GM21447 (cell line): ENCODE measurements around the gene ANAPC2.
"Not testable (repeated sequence)": the region's sequence is repeated elsewhere in the genome, so short reads cannot be mapped to it uniquely, and the experiment has no call there.

ENCODE experiments used
- ATAC-seq: cut with Tn5 transposase; IDR thresholded peaks from one replicate; pipeline ENCODE4 v1.9.1; 2021; ENCODE audit not compliant: unreplicated experiment

Gene ANAPC2

GRCh38 chr9:137148242-137148641 is 40.1 kb downstream of the ANAPC2 start:
- ATAC-seq, result no peak

DNA sequence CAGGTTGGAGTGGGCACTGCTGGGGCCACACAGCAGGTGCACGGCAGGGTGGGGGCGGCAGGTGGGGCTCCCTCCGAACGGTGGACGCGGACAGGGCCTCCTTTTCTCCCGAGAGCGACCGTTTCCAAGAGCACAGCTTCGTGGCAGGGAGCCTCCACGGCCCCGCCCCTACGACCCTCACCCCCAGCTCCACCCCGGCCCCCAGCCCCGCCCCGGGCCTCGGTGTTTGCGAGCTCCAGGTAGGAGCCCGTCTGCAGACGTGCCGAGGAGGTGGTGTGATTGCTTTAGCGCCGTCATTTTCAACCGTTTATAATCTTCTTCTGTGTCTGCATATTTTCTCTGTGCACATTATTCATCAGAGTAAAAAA is 40.6 kb downstream of the ANAPC2 start:
- no peak for ATAC-seq

DNA sequence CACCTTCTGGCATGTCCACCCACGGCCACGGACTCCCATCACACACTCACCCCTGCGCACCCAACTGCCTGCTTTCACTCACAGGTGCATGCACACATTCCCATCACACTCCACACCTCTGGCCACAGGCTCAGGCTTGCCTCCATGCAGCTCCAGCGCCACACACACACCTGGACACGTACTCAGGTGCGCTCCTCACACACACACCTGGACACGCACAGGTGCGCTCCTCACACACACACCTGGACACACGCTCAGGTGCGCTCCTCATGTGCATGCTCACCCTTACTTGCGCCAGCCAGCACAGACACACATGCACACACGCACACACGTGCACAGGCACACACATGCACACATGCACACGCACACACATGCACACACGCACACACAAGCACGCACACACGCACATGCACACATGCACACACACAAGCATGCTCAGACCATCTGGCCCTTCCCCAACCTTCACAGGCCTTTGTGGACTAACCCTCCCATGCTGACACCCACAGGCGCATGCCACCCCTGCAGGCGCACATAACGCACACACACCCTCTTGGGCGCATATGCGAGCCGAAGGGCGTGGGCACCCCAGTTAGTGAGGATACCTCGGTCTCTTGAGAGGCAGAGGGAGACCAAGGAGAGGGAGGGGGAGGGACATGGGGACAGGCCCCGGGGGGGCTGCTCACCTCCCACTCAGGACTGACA is 41.1 kb downstream of the ANAPC2 start:
- no peak for ATAC-seq

- no peak for ATAC-seq
Measured at GRCh38 chr9:137146527-137146918, 41.8 kb downstream of the ANAPC2 start.

- no peak for ATAC-seq
Measured at GRCh38 chr9:137145731-137146526, 42.4 kb downstream of the ANAPC2 start.

GRCh38 chr9:137143459-137143858 is 44.9 kb downstream of the ANAPC2 start:
- ATAC-seq, result no peak

DNA sequence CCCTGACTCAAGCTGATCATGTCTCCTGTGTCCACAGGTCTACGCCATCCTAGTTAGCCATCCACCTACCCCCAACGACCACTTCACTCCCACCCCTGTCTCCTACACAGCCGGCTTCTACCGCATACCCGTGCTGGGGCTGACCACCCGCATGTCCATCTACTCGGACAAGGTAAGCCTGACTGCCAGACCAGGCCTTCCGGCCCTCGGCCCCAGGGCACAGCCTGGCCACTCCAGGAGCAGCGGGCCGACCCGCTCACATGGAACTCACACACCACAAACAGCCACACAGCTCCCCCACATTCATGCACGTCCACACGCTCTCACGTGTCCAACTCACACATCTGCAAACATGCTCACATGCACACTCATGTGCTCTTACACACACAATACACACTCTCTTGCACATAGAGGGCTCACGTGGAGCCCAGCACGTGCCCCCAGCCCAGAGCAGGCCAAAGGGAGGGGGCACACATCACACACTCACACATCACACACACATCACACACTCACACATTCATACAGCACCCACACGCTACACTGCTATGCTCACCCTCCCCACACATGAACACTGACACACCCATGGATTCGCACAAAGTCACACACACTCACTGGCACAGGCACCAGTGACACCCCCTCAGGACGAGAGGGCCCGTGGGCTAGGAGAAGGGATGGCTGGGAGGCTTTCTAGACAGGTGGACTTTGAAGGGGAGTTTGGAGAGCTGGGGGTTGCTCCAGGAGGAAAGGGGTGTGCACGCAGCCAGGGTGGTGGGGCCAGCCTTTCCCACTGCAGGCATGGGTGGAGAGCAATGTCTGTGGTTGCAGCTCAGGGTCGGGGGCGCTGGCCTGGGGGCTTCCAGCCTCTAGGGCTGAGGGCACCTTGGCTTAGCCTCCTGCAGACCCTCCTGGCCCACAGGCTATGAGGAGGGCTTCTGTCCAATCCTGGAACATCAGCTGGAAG is 46.1 kb downstream of the ANAPC2 start:
- ATAC-seq, result no peak

- ATAC-seq, result no peak
Measured at GRCh38 chr9:137141050-137141810, 47.1 kb downstream of the ANAPC2 start.

DNA sequence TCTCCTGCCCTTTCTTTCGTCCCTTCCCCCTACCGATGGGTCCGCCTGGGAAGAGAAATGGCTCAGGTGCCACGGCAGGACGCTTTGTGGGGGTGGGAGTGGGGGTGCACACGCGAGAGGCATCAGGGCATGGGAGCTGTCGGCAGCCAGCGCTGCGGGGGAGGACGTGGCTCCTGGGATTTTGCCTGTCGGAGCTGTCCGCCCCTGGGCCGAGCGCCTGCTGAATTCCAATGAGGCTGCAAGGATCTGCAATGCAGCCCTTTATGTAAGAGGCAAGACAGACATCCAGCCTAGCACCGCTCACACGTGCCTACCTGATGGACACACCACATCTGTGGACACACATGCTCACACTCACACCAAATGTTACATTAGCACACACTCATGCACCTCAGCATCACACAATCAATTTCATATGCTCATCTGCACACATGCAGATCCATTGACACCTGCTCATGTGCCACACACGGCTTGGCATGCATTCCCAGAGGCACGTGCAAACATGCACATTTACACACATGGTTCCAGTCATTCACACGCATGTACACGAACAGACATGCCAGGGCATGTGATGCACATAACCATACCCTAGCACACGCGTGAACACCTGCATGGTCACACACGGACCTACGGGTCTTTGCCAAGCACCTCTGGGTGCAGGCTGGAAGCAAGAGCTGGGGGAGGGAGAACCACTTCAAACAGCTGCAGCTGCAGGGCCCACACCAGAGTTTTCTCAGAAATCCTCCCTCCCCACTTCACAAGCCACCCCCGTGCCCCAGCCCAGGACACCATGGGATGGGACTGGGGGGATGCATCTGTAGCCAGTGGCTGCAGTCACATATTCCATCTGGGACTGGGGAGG is 48.0 kb downstream of the ANAPC2 start:
- ATAC-seq, result no peak

DNA sequence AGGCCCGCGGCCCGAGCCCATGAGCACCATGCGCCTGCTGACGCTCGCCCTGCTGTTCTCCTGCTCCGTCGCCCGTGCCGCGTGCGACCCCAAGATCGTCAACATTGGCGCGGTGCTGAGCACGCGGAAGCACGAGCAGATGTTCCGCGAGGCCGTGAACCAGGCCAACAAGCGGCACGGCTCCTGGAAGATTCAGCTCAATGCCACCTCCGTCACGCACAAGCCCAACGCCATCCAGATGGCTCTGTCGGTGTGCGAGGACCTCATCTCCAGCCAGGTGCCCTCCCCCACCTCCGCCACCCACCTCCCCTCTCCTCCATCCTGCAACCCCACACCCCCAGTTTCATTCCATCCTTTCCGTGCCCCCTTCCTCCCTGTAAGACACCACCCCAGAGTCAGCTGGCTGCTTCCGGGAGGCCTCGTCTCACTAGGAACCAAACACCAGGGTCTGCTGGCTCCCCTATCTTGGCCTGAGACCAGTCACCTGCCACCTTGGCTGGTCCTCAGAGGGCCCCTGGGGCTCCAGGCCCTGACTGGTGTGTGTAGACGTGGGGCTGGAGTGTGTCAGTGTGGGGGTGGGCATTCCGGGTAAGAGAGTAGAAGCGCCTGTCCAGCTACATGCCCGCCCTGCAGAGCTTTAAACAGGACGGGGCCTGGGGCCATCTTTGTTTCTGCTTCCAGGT is 48.8 kb downstream of the ANAPC2 start:
- ATAC-seq, result no peak

- ATAC-seq, result no peak
Measured at GRCh38 chr9:137138722-137139467, 49.5 kb downstream of the ANAPC2 start, which contains the start of gene GRIN1. Gene GRIN1 (plus strand): TSS chr9:137139154. CDS start chr9:137139487, 333 bp downstream.

DNA sequence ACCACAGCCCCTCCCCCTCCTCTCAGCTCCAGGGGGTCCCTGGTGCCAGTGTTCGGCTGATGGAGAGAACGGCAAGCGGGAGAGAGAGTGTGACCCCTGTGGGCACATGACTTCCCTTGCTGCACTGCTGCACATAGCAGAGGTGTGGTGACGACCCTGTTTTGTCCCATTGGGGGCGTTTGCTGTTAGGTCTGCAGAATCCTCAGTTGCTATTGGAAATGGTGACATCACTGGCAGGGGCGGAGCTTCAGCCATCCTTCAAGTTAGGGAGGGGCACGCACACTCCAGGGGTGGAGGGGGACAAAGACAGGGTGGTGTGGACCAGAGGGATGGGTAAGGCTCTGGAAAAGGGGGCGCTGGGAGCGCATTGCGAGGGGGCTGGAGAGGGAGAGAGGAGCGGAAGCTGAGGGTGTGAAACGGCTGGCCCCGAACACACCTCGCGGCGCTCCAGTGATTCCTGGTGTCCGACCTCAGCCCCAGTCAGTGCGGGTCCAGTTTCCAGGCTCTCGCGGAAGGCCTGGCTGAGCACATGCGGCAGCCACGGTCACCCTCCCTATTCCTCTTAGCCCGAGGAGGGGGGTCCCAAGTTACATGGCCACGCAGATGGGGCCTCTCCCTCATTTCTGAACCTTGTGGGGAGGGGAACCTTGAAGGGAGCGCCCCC is 50.2 kb downstream of the ANAPC2 start:
- no peak for ATAC-seq

GRCh38 chr9:137136881-137137607 is 51.3 kb downstream of the ANAPC2 start:
- ATAC-seq, result no peak

GRCh38 chr9:137136261-137136880 is 52.0 kb downstream of the ANAPC2 start:
- no peak for ATAC-seq

GRCh38 chr9:137135154-137135553 is 53.2 kb downstream of the ANAPC2 start:
- not testable (repeated sequence) for ATAC-seq

DNA sequence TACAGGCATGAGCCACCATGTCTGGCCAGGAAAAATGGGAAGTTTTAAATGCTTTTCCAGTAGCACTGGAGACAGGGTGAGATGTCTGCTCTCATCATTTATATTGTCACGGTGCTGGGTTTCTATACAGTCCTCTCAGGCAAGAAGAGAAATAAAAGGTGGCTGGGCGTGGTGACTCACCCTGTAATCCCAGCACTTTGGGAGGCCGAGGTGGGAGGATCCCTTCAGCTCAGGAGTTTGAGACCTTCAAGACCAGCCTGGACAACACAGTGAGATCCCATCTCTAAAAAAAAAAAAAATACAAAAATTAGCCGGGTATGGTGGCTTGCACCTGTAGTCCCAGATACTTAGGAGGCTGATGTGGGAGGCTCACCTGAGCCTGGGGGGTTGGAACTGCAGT is 54.2 kb downstream of the ANAPC2 start:
- ATAC-seq, result no peak
